Measurements from ENCODE around the gene MTG1.

MTG1 gene

GRCh38 chr10:133452453-133452852 lies 58.5 kb downstream of the MTG1 start:
- DNase-seq (ENCODE audit: low spot score), result no peak

- no peak for DNase-seq (ENCODE audit: low spot score)
Measured at GRCh38 chr10:133453516-133454203, 59.7 kb downstream of the MTG1 start, which contains the start of gene SCART1. Gene SCART1, plus strand, starts transcription at chr10:133453945. Its CDS starts 53 bp downstream, at chr10:133453998.

- DNase-seq (ENCODE audit: low spot score), result no peak
Measured at GRCh38 chr10:133454204-133454893, 60.4 kb downstream of the MTG1 start.

- no peak for DNase-seq (ENCODE audit: low spot score)
Measured at GRCh38 chr10:133455196-133455595, 61.2 kb downstream of the MTG1 start.

- no peak for DNase-seq (ENCODE audit: low spot score)
Measured at GRCh38 chr10:133455611-133456031, 61.7 kb downstream of the MTG1 start.

- DNase-seq (ENCODE audit: low spot score), result no peak
Measured at GRCh38 chr10:133456041-133456951, 62.3 kb downstream of the MTG1 start.

- no peak for DNase-seq (ENCODE audit: low spot score)
Measured at GRCh38 chr10:133457100-133457841, 63.3 kb downstream of the MTG1 start.

- no peak for DNase-seq (ENCODE audit: low spot score)
Measured at GRCh38 chr10:133458021-133458709, 64.2 kb downstream of the MTG1 start.

GRCh38 chr10:133458710-133459453 lies 64.9 kb downstream of the MTG1 start:
- no peak for DNase-seq (ENCODE audit: low spot score)

GRCh38 chr10:133459454-133460207 lies 65.7 kb downstream of the MTG1 start:
- no peak for DNase-seq (ENCODE audit: low spot score)

GRCh38 chr10:133460208-133460769 lies 66.3 kb downstream of the MTG1 start:
- DNase-seq (ENCODE audit: low spot score), result no peak

GRCh38 chr10:133461027-133461426 lies 67.1 kb downstream of the MTG1 start:
- no peak for DNase-seq (ENCODE audit: low spot score)

GRCh38 chr10:133461841-133462240 lies 67.9 kb downstream of the MTG1 start:
- DNase-seq (ENCODE audit: low spot score), result no peak

- DNase-seq (ENCODE audit: low spot score), result no peak
Measured at GRCh38 chr10:133462512-133463305, 68.8 kb downstream of the MTG1 start.

- no peak for DNase-seq (ENCODE audit: low spot score)
Measured at GRCh38 chr10:133464582-133465031, 70.7 kb downstream of the MTG1 start.

GRCh38 chr10:133465191-133465949 lies 71.4 kb downstream of the MTG1 start:
- DNase-seq (ENCODE audit: low spot score), result no peak

- DNase-seq (ENCODE audit: low spot score), result no peak
Measured at GRCh38 chr10:133465950-133466474, 72.1 kb downstream of the MTG1 start.
